Left lobe of liver (tissue), 2 donors: Measurements from ENCODE around the gene RGS6. TPM values are rescaled to one million over a fixed set of nuclear protein-coding genes. Genes with fewer than 3 reads are reported as not detected.
A peak's percentile ranks its signal among the peaks of the same experiment; 100 is the strongest.

ENCODE experiments used
- ATAC-seq: fragments of 200-7000 bp; cut with Tn5 transposase; one replicate; pipeline ENCODE4 v1.9.1; 2020; ENCODE audit warnings: mild to moderate bottlenecking, moderate library complexity
- DNase-seq: peaks from one replicate; pipeline ENCODE4 v3.0.0-alpha.2; 2020; ENCODE audit warnings: low spot score
- total RNA-seq: library from RNA; stranded (reverse); gene quantifications from one replicate; pipeline ENCODE4 v1.2.1, GENCODE V29; 2021
- donor health status: DM: no; HTN: no; CAD: no; lungs with moderate emphysema.
- donor health status: DM: no; HTN: yes; CAD: no.

The RGS6 gene
- total RNA-seq, 1 donor from 2014 or later, result not detected

- ATAC-seq (peak; percentile 70), DNase-seq (peak; percentile 63)
Measured at GRCh38 chr14:72544615-72545387, 612.6 kb downstream of the RGS6 start.

- ATAC-seq (peak; percentile 88), DNase-seq (peak; percentile 86)
Measured at GRCh38 chr14:72545411-72546311, 613.4 kb downstream of the RGS6 start.

GRCh38 chr14:72546344-72547016, 614.3 kb downstream of the RGS6 start:
- DNase-seq (no peak), ATAC-seq (no peak)

- DNase-seq (no peak), ATAC-seq (no peak)
Measured at GRCh38 chr14:72547999-72548398, 615.8 kb downstream of the RGS6 start.

GRCh38 chr14:72549026-72549425, 616.8 kb downstream of the RGS6 start:
- no peak for DNase-seq
- no peak for ATAC-seq

- no peak for ATAC-seq
- DNase-seq, result no peak
Measured at GRCh38 chr14:72549854-72550253, 617.6 kb downstream of the RGS6 start.

- ATAC-seq (no peak), DNase-seq (no peak)
Measured at GRCh38 chr14:72550513-72550912, 618.3 kb downstream of the RGS6 start.

GRCh38 chr14:72552236-72552635, 620.0 kb downstream of the RGS6 start:
- no peak for DNase-seq
- no peak for ATAC-seq

- ATAC-seq (peak; percentile 36), DNase-seq (no peak)
Measured at GRCh38 chr14:72553161-72553560, 620.9 kb downstream of the RGS6 start.

- DNase-seq, result no peak
- ATAC-seq, result no peak
Measured at GRCh38 chr14:72553656-72554055, 621.4 kb downstream of the RGS6 start.

- DNase-seq (no peak), ATAC-seq (no peak)
Measured at GRCh38 chr14:72554401-72554800, 622.2 kb downstream of the RGS6 start.

- DNase-seq (no peak), ATAC-seq (peak; percentile 56)
Measured at GRCh38 chr14:72554994-72555608, 622.9 kb downstream of the RGS6 start.

GRCh38 chr14:72555609-72556000, 623.4 kb downstream of the RGS6 start:
- ATAC-seq, result no peak

GRCh38 chr14:72557671-72558070, 625.4 kb downstream of the RGS6 start:
- DNase-seq (no peak), ATAC-seq (no peak)

More at GRCh38 chr14:72555609-72556000, 623.4 kb downstream of the RGS6 start:
- no peak for DNase-seq

- no peak for DNase-seq
- no peak for ATAC-seq
Measured at GRCh38 chr14:72558721-72559120, 626.5 kb downstream of the RGS6 start.

GRCh38 chr14:72559202-72559601, 627.0 kb downstream of the RGS6 start:
- no peak for DNase-seq
- no peak for ATAC-seq

GRCh38 chr14:72559669-72560255, 627.5 kb downstream of the RGS6 start:
- no peak for DNase-seq
- no peak for ATAC-seq

- DNase-seq (no peak), ATAC-seq (no peak)
Measured at GRCh38 chr14:72560331-72560730, 628.1 kb downstream of the RGS6 start.

GRCh38 chr14:72560889-72561493, 628.8 kb downstream of the RGS6 start:
- DNase-seq, result no peak
- no peak for ATAC-seq

GRCh38 chr14:72562300-72562699, 630.1 kb downstream of the RGS6 start:
- DNase-seq, result no peak
- no peak for ATAC-seq
